ENCODE measurements around the gene FIBP. TPM values are rescaled to one million over a fixed set of nuclear protein-coding genes. Genes with fewer than 3 reads are reported as not detected.

The FIBP gene
- total RNA-seq, 1 donor from 2014 or later: 103 TPM

GRCh38 chr11:65900125-65900898 lies 12.0 kb upstream of the FIBP start, which contains the start of gene FOSL1:
Gene FOSL1 (minus strand): TSS chr11:65900388. CDS start chr11:65900339, 49 bp downstream.
- no peak for FAIRE-seq
- Histone ChIP-seq H3K4me3 (ENCODE audit: low read depth, low read length) (peak within 1 kb of the TSS; percentile 100), H3K27me3 (ENCODE audit: control insufficient read depth, insufficient read depth, low read length) (no peaks in the 10 kb centered on the region), H3K36me3 (ENCODE audit: control insufficient read depth, insufficient read depth, low read length) (peaks cover 14% of the 10 kb centered on the region)
- TF ChIP-seq CTCF (IDR thresholded peaks at IDR 0.05; ENCODE audit: insufficient read depth, low read length, severe bottlenecking): no peak
- peak; percentile 93 for DNase-seq (ENCODE audit: low read depth)

DNA sequence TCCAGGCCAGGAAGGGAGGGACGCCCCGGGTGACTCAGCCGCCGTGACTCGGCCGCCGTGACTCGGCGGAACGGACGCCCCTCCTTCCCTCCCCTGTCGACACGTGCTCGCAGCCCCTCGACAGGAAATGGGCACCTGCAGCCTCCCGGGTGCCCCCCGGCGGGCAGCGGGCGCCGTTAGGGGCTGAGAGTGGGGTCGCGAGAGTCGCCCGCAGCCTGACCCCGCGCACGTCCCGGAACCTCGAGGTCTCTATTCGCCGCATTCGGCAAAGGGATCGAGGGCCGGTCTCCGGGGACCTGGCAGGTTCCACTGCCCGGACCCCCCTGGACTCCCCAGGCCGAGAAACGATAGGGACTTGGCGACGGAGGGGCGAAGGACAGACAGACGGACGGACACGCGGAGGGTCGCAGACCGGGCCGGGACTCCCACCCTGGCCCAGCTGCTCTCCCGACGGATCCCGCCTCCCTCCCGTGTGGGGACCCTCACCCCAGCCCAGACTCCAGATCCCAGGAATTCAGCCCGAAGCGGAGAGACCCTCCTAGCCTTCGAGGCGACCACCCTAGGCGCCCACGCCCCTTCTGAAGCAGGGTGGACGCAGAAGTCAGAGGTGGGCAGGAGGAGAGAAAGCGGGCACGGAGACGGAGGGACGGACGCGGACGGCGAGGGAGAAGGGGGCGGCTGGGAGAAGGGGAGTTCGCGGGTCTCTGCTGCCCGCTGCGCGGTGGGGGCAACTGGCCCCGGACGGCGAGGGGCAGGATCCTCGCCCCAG lies 11.3 kb upstream of the FIBP start:
- no peaks in the 10 kb centered on the region for H3K27me3 ChIP-seq (ENCODE audit: control insufficient read depth, insufficient read depth, low read length)
- no peak for TF ChIP-seq CTCF (IDR thresholded peaks at IDR 0.05; ENCODE audit: insufficient read depth, low read length, severe bottlenecking)
- peak overlapping the region; percentile 100 for H3K4me3 ChIP-seq (ENCODE audit: low read depth, low read length)
- FAIRE-seq: no peak
- peaks cover 15% of the 10 kb centered on the region for H3K36me3 ChIP-seq (ENCODE audit: control insufficient read depth, insufficient read depth, low read length)
- no peak for DNase-seq (ENCODE audit: low read depth)

- DNase-seq (ENCODE audit: low read depth) (peak; percentile 67), FAIRE-seq (no peak)
- no peaks in the 10 kb centered on the region for H3K27me3 ChIP-seq (ENCODE audit: control insufficient read depth, insufficient read depth, low read length)
- TF ChIP-seq CTCF (IDR thresholded peaks at IDR 0.05; ENCODE audit: insufficient read depth, low read length, severe bottlenecking): no peak
- H3K4me3 ChIP-seq (ENCODE audit: low read depth, low read length): peak overlapping the region; percentile 100
- peaks cover 15% of the 10 kb centered on the region for H3K36me3 ChIP-seq (ENCODE audit: control insufficient read depth, insufficient read depth, low read length)
These were observed 10.5 kb upstream of the FIBP start for GRCh38 chr11:65898656-65899355.

- TF ChIP-seq CTCF (IDR thresholded peaks at IDR 0.05; ENCODE audit: insufficient read depth, low read length, severe bottlenecking): no peak
- DNase-seq (ENCODE audit: low read depth): no peak
- FAIRE-seq: no peak
- Histone ChIP-seq H3K4me3 (ENCODE audit: low read depth, low read length) (no peak overlapping the region), H3K36me3 (ENCODE audit: control insufficient read depth, insufficient read depth, low read length) (peaks cover 15% of the 10 kb centered on the region), H3K27me3 (ENCODE audit: control insufficient read depth, insufficient read depth, low read length) (no peaks in the 10 kb centered on the region)
These were observed 8.8 kb upstream of the FIBP start for GRCh38 chr11:65897020-65897471.

DNA sequence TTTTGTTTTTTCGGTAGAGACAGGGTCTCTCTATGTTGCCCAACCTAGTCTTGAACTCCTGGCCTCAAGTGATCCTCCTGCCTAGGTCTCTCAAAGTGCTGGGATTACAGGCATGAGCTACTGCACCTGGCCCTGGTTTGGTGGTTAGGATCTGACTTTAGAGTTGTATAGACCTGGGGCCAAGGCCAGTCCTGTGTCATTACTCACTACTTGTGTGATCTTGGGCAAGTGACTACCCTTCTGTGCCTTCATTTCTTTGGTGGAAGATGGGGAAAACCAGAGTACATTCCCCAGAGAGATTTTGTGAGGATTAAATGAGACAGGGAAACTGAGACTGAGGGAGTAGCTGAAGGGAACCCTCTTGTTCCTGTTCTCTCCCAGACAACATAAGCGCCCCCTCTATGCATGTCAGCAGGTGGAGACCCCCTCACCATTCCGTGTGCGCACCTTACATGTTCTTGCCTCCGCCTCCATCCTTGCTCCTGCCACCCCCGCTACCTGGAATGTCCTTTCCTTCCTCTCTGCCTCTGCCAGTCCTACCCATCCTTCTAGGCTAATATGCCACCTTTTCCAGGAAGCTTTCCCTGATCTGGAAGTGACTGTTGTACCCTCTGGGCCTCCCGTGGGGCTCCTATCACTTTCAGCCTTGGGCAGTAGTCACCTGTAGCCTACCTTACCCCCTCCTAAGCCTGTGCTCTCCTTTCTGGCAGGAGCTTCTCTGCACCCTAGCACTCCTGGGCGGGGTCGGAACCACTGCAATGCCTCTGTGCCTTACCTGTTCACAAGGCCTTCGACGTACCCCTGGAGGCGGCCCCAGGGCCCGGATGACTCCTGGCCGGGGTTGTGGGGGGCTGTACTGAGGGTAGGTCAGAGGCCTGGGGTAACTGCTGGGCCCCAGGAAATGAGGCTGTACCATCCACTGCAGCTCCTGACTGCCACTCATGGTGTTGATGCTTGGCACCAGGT lies 8.0 kb upstream of the FIBP start:
- no peak for FAIRE-seq
- Histone ChIP-seq H3K27me3 (ENCODE audit: control insufficient read depth, insufficient read depth, low read length) (no peaks in the 10 kb centered on the region), H3K4me3 (ENCODE audit: low read depth, low read length) (no peak overlapping the region), H3K36me3 (ENCODE audit: control insufficient read depth, insufficient read depth, low read length) (peaks cover 15% of the 10 kb centered on the region)
- no peak for DNase-seq (ENCODE audit: low read depth)
- no peak for TF ChIP-seq CTCF (IDR thresholded peaks at IDR 0.05; ENCODE audit: insufficient read depth, low read length, severe bottlenecking)

All from bronchial epithelial cell (primary cell).